Esophagus muscularis mucosa (tissue), 2 donors: ENCODE data around the gene HSPA12B.

Experiments used
- POLR2A ChIP-seq: fragments of 450-650 bp; IDR thresholded peaks from one replicate; pipeline ENCODE4 v1.6.1; 2017; ENCODE audit warnings: antibody characterized with exemption, moderate library complexity, mild to moderate bottlenecking, low read depth
- POLR2AphosphoS5 ChIP-seq, 2 donors: sonication (generic); formaldehyde crosslinking; IDR thresholded peaks; one replicate each; pipeline ENCODE4 v1.6.1; 2017; ENCODE audit warnings: antibody characterized with exemption in 2 of 2

DNA sequence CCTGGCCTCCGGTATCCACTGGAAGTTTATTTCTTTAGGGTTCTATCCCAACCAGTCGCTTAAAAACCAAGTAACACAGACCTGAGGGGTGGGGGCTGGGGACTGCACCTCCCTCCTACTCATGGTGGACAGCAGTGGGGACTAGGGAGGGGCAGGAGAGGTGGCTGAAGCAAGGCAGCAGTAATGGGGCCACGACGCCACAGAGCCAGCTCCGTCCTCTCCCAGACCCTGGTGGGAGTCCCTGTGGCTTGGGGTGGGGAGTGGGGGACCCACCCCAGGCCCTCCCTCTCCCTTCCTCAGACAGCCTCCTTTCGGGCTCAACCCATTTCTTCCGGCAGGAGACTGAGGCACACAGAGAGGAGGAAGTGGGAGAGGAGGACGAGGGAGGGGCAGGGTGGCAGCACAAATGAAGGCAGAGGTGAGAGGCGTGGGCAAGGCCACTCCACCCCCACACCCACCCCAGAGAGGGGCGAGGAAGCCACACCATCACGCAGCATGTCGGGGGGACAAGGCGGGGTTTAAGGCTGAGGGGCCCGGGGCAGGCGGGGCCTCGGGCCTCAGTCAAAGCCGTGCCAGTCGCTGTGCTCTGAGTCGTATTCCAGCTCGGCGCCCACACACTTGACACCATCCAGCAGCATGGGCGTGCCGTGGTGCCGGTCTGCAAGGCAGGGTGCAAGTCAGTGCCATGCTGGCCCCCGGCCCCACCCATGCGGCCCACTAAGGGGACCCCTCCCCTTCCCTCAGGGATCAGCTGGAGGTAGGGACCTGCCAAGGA lies 21.2 kb downstream of the HSPA12B start:
- TF ChIP-seq POLR2A (no peak), POLR2AphosphoS5 (IDR thresholded peaks at IDR 0.05) (no peak)
